ENCODE results near the gene AGMO. TPM values are rescaled to one million over a fixed set of nuclear protein-coding genes. Genes with fewer than 3 reads are reported as not detected.
A peak's percentile ranks its signal among the peaks of the same experiment; 100 is the strongest.

AGMO gene
- total and polyA plus RNA-seq, 9 donors = 0.20 to 1.8 (median 0.25) TPM

GRCh38 chr7:15446280-15446679 is 115.5 kb downstream of the AGMO start:
- WGBS (ENCODE audit: insufficient coverage) = no CpG with 5 or more reads among the region's 1 CpG

GRCh38 chr7:15441915-15442314 is 119.9 kb downstream of the AGMO start:
- no peak for DNase-seq
- Histone ChIP-seq H3K4me1 (ENCODE audit: control insufficient read depth, insufficient read depth, low read length) (no peaks in the 10 kb centered on the region), H3K27ac (ENCODE audit: low read length) (no peak overlapping the region), H3K9me3 (replicated peaks; ENCODE audit: control insufficient read depth, low read depth, low read length) (no peaks in the 10 kb centered on the region), H3K27me3 (ENCODE audit: control insufficient read depth, insufficient read depth, low read length) (no peaks in the 10 kb centered on the region), H3K4me3 (ENCODE audit: low read length) (no peak overlapping the region), H3K36me3 (ENCODE audit: control insufficient read depth, insufficient read depth, low read length) (no peaks in the 10 kb centered on the region)
- WGBS (ENCODE audit: insufficient coverage) = 60% methylated on average over 1 of the region's 1 CpG

More at GRCh38 chr7:15446280-15446679, 115.5 kb downstream of the AGMO start:
- no peak overlapping the region for H3K4me3 ChIP-seq (ENCODE audit: low read length)
- H3K27ac ChIP-seq (ENCODE audit: low read length) = no peak overlapping the region
- H3K4me1 ChIP-seq (ENCODE audit: control insufficient read depth, insufficient read depth, low read length) = no peaks in the 10 kb centered on the region
- no peaks in the 10 kb centered on the region for H3K36me3 ChIP-seq (ENCODE audit: control insufficient read depth, insufficient read depth, low read length)
- H3K27me3 ChIP-seq (ENCODE audit: control insufficient read depth, insufficient read depth, low read length) = no peaks in the 10 kb centered on the region
- no peaks in the 10 kb centered on the region for H3K9me3 ChIP-seq (replicated peaks; ENCODE audit: control insufficient read depth, low read depth, low read length)
- no peak for DNase-seq

- H3K27ac ChIP-seq (ENCODE audit: low read length) = no peak overlapping the region
- no peaks in the 10 kb centered on the region for H3K36me3 ChIP-seq (ENCODE audit: control insufficient read depth, insufficient read depth, low read length)
- H3K27me3 ChIP-seq (ENCODE audit: control insufficient read depth, insufficient read depth, low read length) = no peaks in the 10 kb centered on the region
- DNase-seq = no peak
- no peak overlapping the region for H3K4me3 ChIP-seq (ENCODE audit: low read length)
- H3K9me3 ChIP-seq (replicated peaks; ENCODE audit: control insufficient read depth, low read depth, low read length) = no peaks in the 10 kb centered on the region
- WGBS (ENCODE audit: insufficient coverage) = 100% methylated on average over 1 of the region's 3 CpGs
- H3K4me1 ChIP-seq (ENCODE audit: control insufficient read depth, insufficient read depth, low read length) = no peaks in the 10 kb centered on the region
These were observed 121.3 kb downstream of the AGMO start for GRCh38 chr7:15440482-15440881.

- Histone ChIP-seq H3K36me3 (ENCODE audit: control insufficient read depth, insufficient read depth, low read length) (no peaks in the 10 kb centered on the region), H3K4me1 (ENCODE audit: control insufficient read depth, insufficient read depth, low read length) (no peaks in the 10 kb centered on the region), H3K4me3 (ENCODE audit: low read length) (no peak overlapping the region), H3K9me3 (replicated peaks; ENCODE audit: control insufficient read depth, low read depth, low read length) (no peaks in the 10 kb centered on the region), H3K27me3 (ENCODE audit: control insufficient read depth, insufficient read depth, low read length) (no peaks in the 10 kb centered on the region), H3K27ac (ENCODE audit: low read length) (no peak overlapping the region)
- DNase-seq = no peak
- WGBS (ENCODE audit: insufficient coverage) = no CpG with 5 or more reads among the region's 2 CpGs
These were observed 122.0 kb downstream of the AGMO start for GRCh38 chr7:15439853-15440252.

GRCh38 chr7:15433151-15433550 is 128.7 kb downstream of the AGMO start:
- H3K27me3 ChIP-seq (ENCODE audit: control insufficient read depth, insufficient read depth, low read length) = no peaks in the 10 kb centered on the region
- no peaks in the 10 kb centered on the region for H3K4me1 ChIP-seq (ENCODE audit: control insufficient read depth, insufficient read depth, low read length)
- H3K27ac ChIP-seq (ENCODE audit: low read length) = no peak overlapping the region
- no peaks in the 10 kb centered on the region for H3K36me3 ChIP-seq (ENCODE audit: control insufficient read depth, insufficient read depth, low read length)
- H3K4me3 ChIP-seq (ENCODE audit: low read length) = no peak overlapping the region
- no CpG with 5 or more reads among the region's 1 CpG for WGBS (ENCODE audit: insufficient coverage)
- H3K9me3 ChIP-seq (replicated peaks; ENCODE audit: control insufficient read depth, low read depth, low read length) = no peaks in the 10 kb centered on the region
- DNase-seq = no peak

GRCh38 chr7:15430911-15431310 is 130.9 kb downstream of the AGMO start:
- Histone ChIP-seq H3K27me3 (ENCODE audit: control insufficient read depth, insufficient read depth, low read length) (no peaks in the 10 kb centered on the region), H3K9me3 (replicated peaks; ENCODE audit: control insufficient read depth, low read depth, low read length) (no peaks in the 10 kb centered on the region), H3K4me3 (ENCODE audit: low read length) (no peak overlapping the region), H3K36me3 (ENCODE audit: control insufficient read depth, insufficient read depth, low read length) (no peaks in the 10 kb centered on the region), H3K27ac (ENCODE audit: low read length) (no peak overlapping the region), H3K4me1 (ENCODE audit: control insufficient read depth, insufficient read depth, low read length) (no peaks in the 10 kb centered on the region)
- peak; percentile 75 for DNase-seq
- no CpG with 5 or more reads among the region's 1 CpG for WGBS (ENCODE audit: insufficient coverage)

GRCh38 chr7:15430191-15430590 is 131.6 kb downstream of the AGMO start:
- no CpG with 5 or more reads among the region's 2 CpGs for WGBS (ENCODE audit: insufficient coverage)
- no peaks in the 10 kb centered on the region for H3K36me3 ChIP-seq (ENCODE audit: control insufficient read depth, insufficient read depth, low read length)
- no peak for DNase-seq
- no peaks in the 10 kb centered on the region for H3K27me3 ChIP-seq (ENCODE audit: control insufficient read depth, insufficient read depth, low read length)
- H3K9me3 ChIP-seq (replicated peaks; ENCODE audit: control insufficient read depth, low read depth, low read length) = no peaks in the 10 kb centered on the region
- no peak overlapping the region for H3K27ac ChIP-seq (ENCODE audit: low read length)
- H3K4me1 ChIP-seq (ENCODE audit: control insufficient read depth, insufficient read depth, low read length) = no peaks in the 10 kb centered on the region
- H3K4me3 ChIP-seq (ENCODE audit: low read length) = no peak overlapping the region

- Histone ChIP-seq H3K27me3 (ENCODE audit: control insufficient read depth, insufficient read depth, low read length) (no peaks in the 10 kb centered on the region), H3K36me3 (ENCODE audit: control insufficient read depth, insufficient read depth, low read length) (no peaks in the 10 kb centered on the region), H3K4me3 (ENCODE audit: low read length) (no peak overlapping the region), H3K4me1 (ENCODE audit: control insufficient read depth, insufficient read depth, low read length) (no peaks in the 10 kb centered on the region), H3K27ac (ENCODE audit: low read length) (no peak overlapping the region), H3K9me3 (replicated peaks; ENCODE audit: control insufficient read depth, low read depth, low read length) (no peaks in the 10 kb centered on the region)
- WGBS (ENCODE audit: insufficient coverage) = no CpG with 5 or more reads among the region's 2 CpGs
- DNase-seq = no peak
These were observed 137.3 kb downstream of the AGMO start for GRCh38 chr7:15424468-15424867.

- WGBS (ENCODE audit: insufficient coverage) = no CpG with 5 or more reads among the region's 2 CpGs
- Histone ChIP-seq H3K27me3 (ENCODE audit: control insufficient read depth, insufficient read depth, low read length) (no peaks in the 10 kb centered on the region), H3K27ac (ENCODE audit: low read length) (no peak overlapping the region), H3K9me3 (replicated peaks; ENCODE audit: control insufficient read depth, low read depth, low read length) (no peaks in the 10 kb centered on the region), H3K4me1 (ENCODE audit: control insufficient read depth, insufficient read depth, low read length) (no peaks in the 10 kb centered on the region), H3K36me3 (ENCODE audit: control insufficient read depth, insufficient read depth, low read length) (no peaks in the 10 kb centered on the region), H3K4me3 (ENCODE audit: low read length) (no peak overlapping the region)
- DNase-seq = peak; percentile 60
These were observed 142.2 kb downstream of the AGMO start for GRCh38 chr7:15419596-15419995.

- H3K4me3 ChIP-seq (ENCODE audit: low read length) = no peak overlapping the region
These were observed 143.6 kb downstream of the AGMO start for GRCh38 chr7:15418264-15418663.

GRCh38 chr7:15417341-15417988 is 144.3 kb downstream of the AGMO start:
- WGBS (ENCODE audit: insufficient coverage) = no CpG with 5 or more reads among the region's 5 CpGs
- H3K9me3 ChIP-seq (replicated peaks; ENCODE audit: control insufficient read depth, low read depth, low read length) = peaks cover 2% of the 10 kb centered on the region

More at GRCh38 chr7:15418264-15418663, 143.6 kb downstream of the AGMO start:
- no peak overlapping the region for H3K27ac ChIP-seq (ENCODE audit: low read length)
- H3K9me3 ChIP-seq (replicated peaks; ENCODE audit: control insufficient read depth, low read depth, low read length) = peaks cover 2% of the 10 kb centered on the region
- no CpG with 5 or more reads among the region's 1 CpG for WGBS (ENCODE audit: insufficient coverage)
- DNase-seq = peak; percentile 69
- no peaks in the 10 kb centered on the region for H3K4me1 ChIP-seq (ENCODE audit: control insufficient read depth, insufficient read depth, low read length)
- H3K36me3 ChIP-seq (ENCODE audit: control insufficient read depth, insufficient read depth, low read length) = no peaks in the 10 kb centered on the region
- H3K27me3 ChIP-seq (ENCODE audit: control insufficient read depth, insufficient read depth, low read length) = no peaks in the 10 kb centered on the region

More at GRCh38 chr7:15417341-15417988, 144.3 kb downstream of the AGMO start:
- no peak overlapping the region for H3K27ac ChIP-seq (ENCODE audit: low read length)
- no peaks in the 10 kb centered on the region for H3K36me3 ChIP-seq (ENCODE audit: control insufficient read depth, insufficient read depth, low read length)
- no peak overlapping the region for H3K4me3 ChIP-seq (ENCODE audit: low read length)
- DNase-seq = no peak
- no peaks in the 10 kb centered on the region for H3K27me3 ChIP-seq (ENCODE audit: control insufficient read depth, insufficient read depth, low read length)
- no peaks in the 10 kb centered on the region for H3K4me1 ChIP-seq (ENCODE audit: control insufficient read depth, insufficient read depth, low read length)
